Mucosa of stomach (tissue), 1 donor: ENCODE results near the gene TBC1D30.

Source experiments
- H3K27me3 ChIP-seq: one replicate; pipeline ENCODE4 v1.7.0; 2013; ENCODE audit warnings: mild to moderate bottlenecking, low read length; ENCODE audit not compliant: control insufficient read depth, insufficient read depth
- H3K36me3 ChIP-seq: one replicate; pipeline ENCODE4 v1.7.0; 2013; ENCODE audit warnings: low read length; ENCODE audit not compliant: control insufficient read depth, insufficient read depth
- H3K4me1 ChIP-seq: one replicate; pipeline ENCODE4 v1.7.0; 2013; ENCODE audit warnings: mild to moderate bottlenecking, low read length; ENCODE audit not compliant: control insufficient read depth, insufficient read depth
- H3K4me3 ChIP-seq: one replicate; pipeline ENCODE4 v1.7.0; 2013; ENCODE audit warnings: low read length
- H3K9ac ChIP-seq: one replicate; pipeline ENCODE4 v1.7.0; 2013; ENCODE audit warnings: mild to moderate bottlenecking, low read length, moderate library complexity
- H3K9me3 ChIP-seq: one replicate; pipeline ENCODE4 v1.7.0; 2013; ENCODE audit warnings: mild to moderate bottlenecking, low read length, moderate library complexity; ENCODE audit not compliant: control insufficient read depth
- donor health status: Pancreatic carcinoma.

TBC1D30 gene

GRCh38 chr12:64903479-64904152 lies 79.2 kb downstream of the TBC1D30 start:
- Histone ChIP-seq H3K9me3 (no peaks in the 10 kb centered on the region), H3K9ac (no peak overlapping the region), H3K4me1 (no peaks in the 10 kb centered on the region), H3K27me3 (no peaks in the 10 kb centered on the region), H3K36me3 (no peaks in the 10 kb centered on the region), H3K4me3 (no peak overlapping the region)

GRCh38 chr12:64907097-64907496 lies 82.7 kb downstream of the TBC1D30 start:
- no peak overlapping the region for H3K9ac ChIP-seq
- H3K27me3 ChIP-seq, result no peaks in the 10 kb centered on the region
- no peak overlapping the region for H3K4me3 ChIP-seq
- no peaks in the 10 kb centered on the region for H3K9me3 ChIP-seq
- no peaks in the 10 kb centered on the region for H3K36me3 ChIP-seq
- H3K4me1 ChIP-seq, result no peaks in the 10 kb centered on the region

DNA sequence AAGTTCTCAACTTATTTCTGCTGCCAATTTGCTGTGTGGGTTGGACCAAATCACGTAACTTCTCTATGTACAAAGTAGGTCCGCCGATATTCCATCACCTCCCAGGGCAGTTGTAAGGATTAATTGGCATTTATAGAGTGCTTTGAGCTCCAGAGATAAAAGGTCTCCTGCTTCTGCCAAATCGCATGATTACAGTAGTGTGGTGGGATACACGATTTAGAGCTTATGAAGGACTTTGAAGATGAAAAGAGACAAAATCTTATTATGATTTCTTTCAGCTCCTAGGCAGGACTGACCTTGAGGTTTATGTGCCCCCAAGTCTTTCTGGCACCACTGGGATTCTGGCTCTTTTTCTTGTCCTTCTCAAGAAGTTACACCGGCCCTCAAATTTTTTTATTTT lies 84.7 kb downstream of the TBC1D30 start:
- Histone ChIP-seq H3K27me3 (no peaks in the 10 kb centered on the region), H3K4me3 (no peak overlapping the region), H3K9me3 (no peaks in the 10 kb centered on the region), H3K9ac (no peak overlapping the region), H3K36me3 (no peaks in the 10 kb centered on the region), H3K4me1 (no peaks in the 10 kb centered on the region)

- H3K4me3 ChIP-seq, result no peak overlapping the region
- H3K9me3 ChIP-seq, result no peaks in the 10 kb centered on the region
- no peaks in the 10 kb centered on the region for H3K36me3 ChIP-seq
- no peaks in the 10 kb centered on the region for H3K4me1 ChIP-seq
- no peak overlapping the region for H3K9ac ChIP-seq
- H3K27me3 ChIP-seq, result no peaks in the 10 kb centered on the region
Observed at GRCh38 chr12:64911081-64911480, 86.6 kb downstream of the TBC1D30 start.

DNA sequence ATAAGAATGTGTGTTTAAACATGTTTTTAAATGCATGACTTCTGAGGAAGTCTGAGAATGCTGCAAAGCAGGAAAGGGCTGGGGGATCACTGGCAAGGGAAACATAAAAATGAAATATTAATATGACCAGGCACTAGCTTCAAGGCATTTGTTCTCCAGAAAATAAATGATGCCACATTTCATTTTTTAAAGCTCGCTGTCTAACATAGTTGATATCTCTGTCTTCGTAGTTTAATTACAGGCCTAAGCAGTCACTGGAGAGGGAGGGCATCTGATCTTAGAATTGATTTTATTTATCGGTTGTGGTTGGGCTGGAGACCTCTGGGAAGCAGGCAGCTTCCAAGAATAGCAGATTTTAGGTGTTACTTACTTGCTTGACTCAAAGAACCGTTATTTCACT lies 87.5 kb downstream of the TBC1D30 start:
- H3K4me3 ChIP-seq, result no peak overlapping the region
- H3K9ac ChIP-seq, result no peak overlapping the region
- H3K36me3 ChIP-seq, result no peaks in the 10 kb centered on the region
- no peaks in the 10 kb centered on the region for H3K9me3 ChIP-seq
- H3K4me1 ChIP-seq, result no peaks in the 10 kb centered on the region
- no peaks in the 10 kb centered on the region for H3K27me3 ChIP-seq

GRCh38 chr12:64912516-64913255 lies 88.2 kb downstream of the TBC1D30 start:
- Histone ChIP-seq H3K9me3 (no peaks in the 10 kb centered on the region), H3K27me3 (no peaks in the 10 kb centered on the region)

GRCh38 chr12:64915242-64915641 lies 90.8 kb downstream of the TBC1D30 start:
- Histone ChIP-seq H3K36me3 (no peaks in the 10 kb centered on the region), H3K4me1 (no peaks in the 10 kb centered on the region), H3K9ac (no peak overlapping the region), H3K27me3 (no peaks in the 10 kb centered on the region), H3K9me3 (no peaks in the 10 kb centered on the region), H3K4me3 (no peak overlapping the region)

More at GRCh38 chr12:64912516-64913255, 88.2 kb downstream of the TBC1D30 start:
- no peak overlapping the region for H3K4me3 ChIP-seq
- no peaks in the 10 kb centered on the region for H3K4me1 ChIP-seq
- H3K9ac ChIP-seq, result no peak overlapping the region
- H3K36me3 ChIP-seq, result no peaks in the 10 kb centered on the region

DNA sequence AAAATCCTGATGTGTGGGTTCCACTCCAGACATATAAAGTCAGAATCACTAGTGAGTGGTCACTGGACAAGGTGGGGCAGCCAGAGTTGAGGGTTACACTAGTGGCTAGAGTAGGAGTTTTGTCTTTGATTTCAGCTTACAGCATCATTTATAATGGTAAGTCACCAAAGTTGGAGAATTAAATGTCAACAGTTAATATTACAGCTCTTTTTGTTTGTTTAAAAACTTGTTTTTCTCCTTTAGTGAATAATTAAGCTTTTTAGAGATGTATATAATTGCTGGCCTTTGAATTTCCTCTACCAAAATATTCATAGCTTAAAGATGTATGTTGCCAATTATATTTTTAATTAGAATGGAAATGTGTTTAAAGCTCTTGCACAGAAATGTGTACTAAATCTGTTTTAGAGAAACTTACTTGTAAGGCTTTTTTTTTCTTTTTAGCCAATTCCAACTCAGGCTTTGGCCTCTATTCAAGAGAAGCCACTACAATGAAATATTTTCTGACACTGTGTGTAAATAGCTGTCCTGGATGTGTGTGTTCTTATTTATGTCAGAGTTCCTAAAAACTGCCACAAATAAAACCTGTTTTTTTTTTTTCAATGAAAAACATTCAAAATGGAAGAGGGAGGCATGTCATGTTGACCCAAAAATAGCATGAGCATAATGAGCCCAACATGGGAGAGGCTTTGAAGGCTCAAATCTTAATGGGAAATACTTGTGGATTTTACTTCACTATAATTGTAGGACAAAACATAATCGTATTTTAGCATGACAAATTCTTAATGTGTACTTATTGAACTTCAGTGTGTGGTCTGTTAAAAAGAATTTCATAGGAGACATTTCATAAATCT lies 92.2 kb downstream of the TBC1D30 start:
- Histone ChIP-seq H3K9ac (no peak overlapping the region), H3K27me3 (no peaks in the 10 kb centered on the region), H3K36me3 (no peaks in the 10 kb centered on the region), H3K4me1 (no peaks in the 10 kb centered on the region), H3K9me3 (no peaks in the 10 kb centered on the region), H3K4me3 (no peak overlapping the region)

DNA sequence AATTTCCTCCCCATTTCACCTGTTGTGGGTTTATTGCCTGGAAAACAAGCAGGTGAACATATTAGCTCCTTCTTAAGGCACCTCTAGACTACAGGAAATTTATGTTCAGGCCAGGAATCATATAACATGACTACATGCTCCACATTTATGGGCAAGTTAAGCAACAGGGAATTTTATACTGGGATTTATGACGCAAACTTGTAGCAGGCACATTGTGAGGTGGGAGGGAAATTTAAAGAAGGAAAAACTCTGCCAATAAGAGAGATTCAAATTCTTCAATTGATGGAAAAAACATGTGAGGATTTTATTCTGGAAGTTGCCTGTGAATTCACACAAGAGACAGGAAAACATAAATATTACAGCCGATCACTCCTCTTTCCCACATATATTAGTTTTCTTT lies 93.9 kb downstream of the TBC1D30 start:
- H3K9ac ChIP-seq, result no peak overlapping the region
- H3K36me3 ChIP-seq, result no peaks in the 10 kb centered on the region
- H3K27me3 ChIP-seq, result no peaks in the 10 kb centered on the region
- no peaks in the 10 kb centered on the region for H3K4me1 ChIP-seq
- H3K9me3 ChIP-seq, result no peaks in the 10 kb centered on the region
- H3K4me3 ChIP-seq, result no peak overlapping the region

GRCh38 chr12:64918801-64919200 lies 94.4 kb downstream of the TBC1D30 start:
- Histone ChIP-seq H3K9ac (no peak overlapping the region), H3K9me3 (no peaks in the 10 kb centered on the region), H3K36me3 (no peaks in the 10 kb centered on the region), H3K4me3 (no peak overlapping the region), H3K27me3 (no peaks in the 10 kb centered on the region), H3K4me1 (no peaks in the 10 kb centered on the region)

- Histone ChIP-seq H3K4me1 (no peaks in the 10 kb centered on the region), H3K4me3 (no peak overlapping the region), H3K36me3 (no peaks in the 10 kb centered on the region)
Observed at GRCh38 chr12:64922853-64923252, 98.4 kb downstream of the TBC1D30 start.

GRCh38 chr12:64923536-64923935 lies 99.1 kb downstream of the TBC1D30 start:
- Histone ChIP-seq H3K27me3 (no peaks in the 10 kb centered on the region), H3K4me1 (no peaks in the 10 kb centered on the region), H3K36me3 (no peaks in the 10 kb centered on the region)

More at GRCh38 chr12:64922853-64923252, 98.4 kb downstream of the TBC1D30 start:
- Histone ChIP-seq H3K9ac (no peak overlapping the region), H3K9me3 (no peaks in the 10 kb centered on the region), H3K27me3 (no peaks in the 10 kb centered on the region)

More at GRCh38 chr12:64923536-64923935, 99.1 kb downstream of the TBC1D30 start:
- Histone ChIP-seq H3K4me3 (no peak overlapping the region), H3K9ac (no peak overlapping the region), H3K9me3 (no peaks in the 10 kb centered on the region)
